Fibroblast of skin of right biceps (primary cell): Measurements from ENCODE around the gene NEGR1.

Experiments
- DNase-seq: peaks from one replicate; pipeline ENCODE4 v3.0.0-alpha.2; 2013

Gene NEGR1

GRCh38 chr1:71835442-71835813 is 446.9 kb downstream of the NEGR1 start:
- DNase-seq, result no peak

- DNase-seq, result no peak
These were observed 447.5 kb downstream of the NEGR1 start for GRCh38 chr1:71834601-71835441.

GRCh38 chr1:71831646-71832045 is 450.7 kb downstream of the NEGR1 start:
- no peak for DNase-seq

GRCh38 chr1:71829346-71829745 is 453.0 kb downstream of the NEGR1 start:
- no peak for DNase-seq

- DNase-seq, result no peak
These were observed 453.8 kb downstream of the NEGR1 start for GRCh38 chr1:71828431-71829012.

- no peak for DNase-seq
These were observed 458.5 kb downstream of the NEGR1 start for GRCh38 chr1:71823708-71824305.

GRCh38 chr1:71817028-71817427 is 465.3 kb downstream of the NEGR1 start:
- DNase-seq, result no peak

- DNase-seq, result no peak
These were observed 473.3 kb downstream of the NEGR1 start for GRCh38 chr1:71809085-71809484.

GRCh38 chr1:71804140-71804539 is 478.2 kb downstream of the NEGR1 start:
- no peak for DNase-seq

- DNase-seq, result no peak
These were observed 486.3 kb downstream of the NEGR1 start for GRCh38 chr1:71796006-71796405.

GRCh38 chr1:71792264-71792663 is 490.1 kb downstream of the NEGR1 start:
- DNase-seq, result no peak

GRCh38 chr1:71788113-71788512 is 494.2 kb downstream of the NEGR1 start:
- peak; percentile 1 for DNase-seq

- peak; percentile 55 for DNase-seq
These were observed 494.6 kb downstream of the NEGR1 start for GRCh38 chr1:71787699-71788098.

GRCh38 chr1:71786218-71786617 is 496.1 kb downstream of the NEGR1 start:
- DNase-seq, result no peak

- DNase-seq, result no peak
These were observed 496.9 kb downstream of the NEGR1 start for GRCh38 chr1:71785450-71785849.

GRCh38 chr1:71785000-71785399 is 497.3 kb downstream of the NEGR1 start:
- no peak for DNase-seq

GRCh38 chr1:71784241-71784640 is 498.1 kb downstream of the NEGR1 start:
- no peak for DNase-seq

GRCh38 chr1:71783071-71783470 is 499.3 kb downstream of the NEGR1 start:
- no peak for DNase-seq

GRCh38 chr1:71781450-71781849 is 500.9 kb downstream of the NEGR1 start:
- no peak for DNase-seq

GRCh38 chr1:71780681-71781080 is 501.7 kb downstream of the NEGR1 start:
- DNase-seq, result peak; percentile 34

- no peak for DNase-seq
These were observed 503.4 kb downstream of the NEGR1 start for GRCh38 chr1:71778940-71779339.

- DNase-seq, result no peak
These were observed 505.2 kb downstream of the NEGR1 start for GRCh38 chr1:71777094-71777493.

- DNase-seq, result no peak
These were observed 507.6 kb downstream of the NEGR1 start for GRCh38 chr1:71774705-71775104.

- peak; percentile 82 for DNase-seq
These were observed 512.2 kb downstream of the NEGR1 start for GRCh38 chr1:71770121-71770520.
